Measurements from ENCODE around the gene TREML4. TPM values are rescaled to one million over a fixed set of nuclear protein-coding genes. Genes with fewer than 3 reads are reported as not detected.

Gene TREML4, protein sequence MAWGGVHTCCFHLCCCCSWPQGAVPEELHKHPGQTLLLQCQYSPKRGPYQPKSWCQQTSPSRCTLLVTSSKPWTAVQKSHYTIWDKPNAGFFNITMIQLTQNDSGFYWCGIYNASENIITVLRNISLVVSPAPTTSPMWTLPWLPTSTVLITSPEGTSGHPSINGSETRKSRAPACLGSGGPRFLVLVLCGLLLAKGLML
- total RNA-seq (2022; extraction: Qiagen RNA extraction): not detected in 5 replicates

DNA sequence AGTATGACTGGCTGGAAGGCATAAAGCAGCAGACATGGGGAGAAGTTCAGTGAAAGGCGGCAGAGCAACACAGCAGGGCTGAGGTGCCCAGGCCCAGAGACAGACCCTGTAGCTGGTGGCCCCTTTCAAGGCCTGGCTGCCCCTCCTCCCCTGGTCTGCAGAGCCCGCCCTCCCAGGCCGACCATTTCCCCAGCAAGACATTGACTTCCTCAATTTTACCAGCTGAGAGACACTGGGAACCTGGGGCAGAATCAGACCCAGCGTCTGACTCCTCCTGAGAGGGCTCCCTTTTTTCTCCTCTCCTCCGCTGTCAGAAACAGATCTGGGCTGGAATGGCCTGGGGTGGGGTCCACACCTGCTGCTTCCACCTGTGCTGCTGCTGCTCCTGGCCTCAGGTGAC is at the start of gene TREML4:
TREML4 (plus strand) TSS at position 254 of the 400 bp plus-strand sequence; CDS start at position 333, 79 bp downstream.

DNA sequence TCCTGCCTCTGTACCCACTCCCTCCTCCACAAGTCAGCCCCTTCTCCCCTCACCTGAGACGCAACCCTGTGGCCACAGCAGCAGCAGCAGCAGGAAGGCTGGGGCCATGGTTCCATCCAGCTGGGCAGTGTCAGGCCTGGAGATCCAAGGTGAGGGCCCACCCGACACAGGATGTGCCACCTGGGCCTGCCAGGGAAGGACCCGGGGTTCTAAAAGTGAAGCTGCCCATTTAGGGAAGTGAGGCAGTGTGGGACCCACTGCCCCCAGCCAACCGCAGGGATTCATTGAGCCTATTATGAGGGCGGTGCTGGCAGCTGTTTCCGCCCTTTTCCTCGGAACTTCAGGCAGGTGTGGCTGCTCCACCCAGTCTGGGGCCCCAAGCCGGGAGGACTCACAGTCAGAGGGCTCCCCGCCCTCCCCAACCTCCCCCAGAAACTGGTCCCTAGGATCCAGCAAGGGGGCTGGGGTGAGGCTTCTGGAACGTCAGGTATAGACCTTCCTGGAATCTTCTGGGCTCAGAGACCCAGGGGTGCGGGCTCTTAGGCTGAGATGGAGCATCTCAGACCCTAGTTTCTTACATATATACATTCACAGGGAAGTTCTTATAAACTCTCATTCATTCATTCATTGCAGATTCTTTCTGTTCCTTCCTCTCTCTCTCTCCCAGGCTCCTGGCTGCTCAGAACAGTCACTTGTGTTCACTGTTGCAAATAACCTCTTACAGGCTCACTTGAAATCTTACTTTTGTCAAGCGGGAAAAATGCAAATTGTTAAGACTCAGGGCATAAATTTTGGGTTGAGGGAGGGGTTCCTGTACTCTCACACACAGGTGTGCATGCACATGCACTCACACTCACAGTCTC is 27.0 kb upstream of the TREML4 start, which contains the start of gene TREML2:
TREML2 (minus strand) TSS at position 249 of the 863 bp plus-strand sequence; CDS start at position 108, 141 bp downstream.

DNA sequence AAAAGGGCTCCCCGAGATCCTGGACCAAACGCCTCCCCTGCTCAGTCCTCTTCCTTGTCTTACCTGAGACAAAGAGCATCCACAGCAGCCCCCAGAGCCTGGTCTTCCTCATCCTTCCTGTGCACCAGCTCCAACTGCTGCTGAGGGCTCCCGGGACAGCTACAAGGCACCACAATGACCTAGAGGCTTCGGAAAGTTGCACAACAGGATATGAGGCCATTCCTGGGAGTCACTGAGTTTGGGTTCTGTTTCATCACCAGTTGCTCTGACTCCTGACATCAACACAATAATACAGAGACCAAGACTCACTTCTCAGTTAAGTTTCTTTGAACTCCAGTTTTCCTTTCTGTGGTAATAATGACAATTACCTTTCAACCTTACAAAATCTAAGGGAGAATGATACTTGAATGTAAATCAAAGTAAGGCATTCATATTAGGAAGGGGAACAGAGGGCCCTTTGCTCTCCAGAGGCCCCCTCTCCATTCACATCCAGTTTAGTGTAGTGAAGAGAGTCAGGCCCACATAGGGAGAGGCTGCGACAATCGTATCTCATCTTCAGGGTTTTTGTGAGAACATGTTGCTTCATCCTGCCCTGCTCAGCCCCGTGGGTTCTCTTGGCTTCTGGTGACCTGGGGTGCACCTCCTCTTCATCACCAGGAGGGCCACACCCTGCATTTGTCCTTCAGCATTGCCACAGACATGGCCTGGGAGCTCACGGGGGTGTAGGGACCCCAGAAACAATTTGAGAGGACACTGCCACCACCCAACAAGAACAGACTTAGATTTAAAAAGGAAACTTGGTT is 58.6 kb downstream of the TREML4 start, which contains the start of gene TREM1:
TREM1 (minus strand) TSS at position 139 of the 803 bp plus-strand sequence; CDS start at position 112, 27 bp downstream.

Other genes starting within 250 kb of the TREML4 start
- 0.49 to 0.76 TPM (median 0.52 TPM) in 5 replicates for gene UNC5CL, start 189.1 kb upstream of the TREML4 start, total RNA-seq (2022; extraction: Qiagen RNA extraction)
- gene TSPO2, start 185.9 kb upstream of the TREML4 start, total RNA-seq (2022; extraction: Qiagen RNA extraction): 0.15 TPM in 1 of 5 replicates, not detected in the others
- gene APOBEC2, start 175.1 kb upstream of the TREML4 start, total RNA-seq (2022; extraction: Qiagen RNA extraction): not detected in 5 replicates
- gene OARD1, start 156.0 kb upstream of the TREML4 start, total RNA-seq (2022; extraction: Qiagen RNA extraction): 17.2 to 20.0 TPM (median 19.3 TPM) in 5 replicates
- gene NFYA, start 155.4 kb upstream of the TREML4 start, total RNA-seq (2022; extraction: Qiagen RNA extraction): 10.7 to 16.5 TPM (median 13.1 TPM) in 5 replicates
- not detected in 5 replicates for gene TREML1, start 74.0 kb upstream of the TREML4 start, total RNA-seq (2022; extraction: Qiagen RNA extraction)
- 0.10 to 0.13 TPM in 2 of 5 replicates, not detected in the others for gene TREM2, start 65.2 kb upstream of the TREML4 start, total RNA-seq (2022; extraction: Qiagen RNA extraction)
- not detected in 5 replicates for gene TREML2, start 27.2 kb upstream of the TREML4 start, total RNA-seq (2022; extraction: Qiagen RNA extraction)
- 0.10 to 0.25 TPM (median 0.13 TPM) in 3 of 5 replicates, not detected in the others for gene TREM1, start 58.3 kb downstream of the TREML4 start, total RNA-seq (2022; extraction: Qiagen RNA extraction)
- not detected in 5 replicates for gene NCR2, start 107.3 kb downstream of the TREML4 start, total RNA-seq (2022; extraction: Qiagen RNA extraction)